DMS53 (cell line): ENCODE measurements around the gene SLC9A9.

Experiments
- DNase-seq: peaks from one replicate; lab custom pipeline; 2025; lab: John Stamatoyannopoulos, UW

The SLC9A9 gene

GRCh38 chr3:143413372-143413771 lies 434.9 kb downstream of the SLC9A9 start:
- DNase-seq = no peak

DNA sequence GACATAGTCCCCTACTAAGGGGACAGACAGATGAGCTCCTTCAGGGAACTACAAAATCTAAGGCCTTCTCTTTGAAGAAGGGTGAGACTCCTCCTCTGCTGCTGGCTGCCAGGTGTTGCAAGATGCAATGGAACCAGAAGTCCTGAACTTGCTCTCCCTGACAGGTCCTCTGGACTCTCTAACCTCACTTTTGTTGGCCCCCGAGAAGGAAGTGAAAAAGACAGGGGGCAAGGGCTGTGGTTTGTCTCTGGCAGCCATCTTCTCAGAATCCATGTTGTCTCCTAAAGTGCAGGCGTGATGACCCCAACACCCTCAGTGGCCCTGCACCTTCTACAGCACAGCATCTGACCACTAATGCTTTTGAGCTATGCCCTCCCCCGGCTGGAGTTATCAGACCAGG lies 436.2 kb downstream of the SLC9A9 start:
- no peak for DNase-seq

- DNase-seq = no peak
These were observed 438.0 kb downstream of the SLC9A9 start for GRCh38 chr3:143410259-143410658.

DNA sequence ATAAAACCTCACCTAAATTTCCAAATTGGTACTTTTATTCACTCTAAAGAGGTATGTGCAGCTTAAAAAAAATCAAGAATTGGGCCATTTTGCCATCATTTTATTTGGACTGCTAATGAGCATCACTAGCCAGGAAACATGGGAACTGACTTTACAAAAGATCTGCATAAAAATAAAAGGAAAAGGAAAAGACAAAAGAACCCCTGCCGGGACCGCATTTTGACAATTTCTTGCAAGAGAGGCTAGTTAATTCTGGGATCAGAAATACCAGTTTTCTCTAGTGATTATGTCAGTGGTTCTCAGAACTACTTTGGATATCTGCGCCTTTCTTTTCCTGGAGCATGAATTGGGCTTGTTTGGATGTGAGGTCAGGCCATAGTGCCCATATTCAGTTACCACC lies 439.5 kb downstream of the SLC9A9 start:
- DNase-seq = no peak

DNA sequence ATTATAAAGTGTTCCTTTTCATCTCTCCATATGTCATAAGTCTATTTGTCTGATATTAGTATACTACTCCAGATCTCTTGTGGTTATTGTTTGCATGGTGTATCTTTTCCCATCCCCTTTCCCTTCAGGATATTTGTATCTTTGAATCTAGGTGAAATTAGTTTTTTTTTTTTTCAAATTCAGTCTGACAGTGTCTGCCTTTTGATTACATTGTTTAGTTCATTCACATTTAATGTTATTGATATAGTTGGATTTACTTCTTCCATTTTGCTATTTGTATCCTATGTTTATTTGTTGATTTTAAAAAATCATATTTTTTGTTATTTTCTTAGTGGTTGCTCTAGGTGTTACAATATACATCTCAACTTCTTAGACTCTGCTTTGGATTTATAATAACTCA lies 445.7 kb downstream of the SLC9A9 start:
- DNase-seq = no peak

DNA sequence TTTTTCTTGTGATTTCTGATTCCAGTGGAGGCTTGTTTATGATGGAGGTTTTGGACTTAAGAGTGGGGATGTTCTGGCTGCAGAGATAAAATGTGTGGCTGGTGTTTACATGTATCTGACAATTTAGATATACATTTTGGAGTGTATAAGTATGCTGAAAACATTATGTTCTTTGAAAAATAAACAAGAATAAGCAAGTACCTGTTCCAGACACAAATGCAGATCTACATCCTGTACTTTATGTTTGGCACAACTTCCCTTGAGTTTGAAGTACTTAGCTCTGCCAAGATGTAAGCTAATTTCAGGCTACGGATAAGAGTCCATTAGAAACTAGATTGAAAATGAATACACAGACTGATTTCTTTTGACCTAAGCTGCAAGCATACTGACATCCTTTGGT lies 451.5 kb downstream of the SLC9A9 start:
- no peak for DNase-seq

GRCh38 chr3:143389388-143389787 lies 458.9 kb downstream of the SLC9A9 start:
- no peak for DNase-seq

DNA sequence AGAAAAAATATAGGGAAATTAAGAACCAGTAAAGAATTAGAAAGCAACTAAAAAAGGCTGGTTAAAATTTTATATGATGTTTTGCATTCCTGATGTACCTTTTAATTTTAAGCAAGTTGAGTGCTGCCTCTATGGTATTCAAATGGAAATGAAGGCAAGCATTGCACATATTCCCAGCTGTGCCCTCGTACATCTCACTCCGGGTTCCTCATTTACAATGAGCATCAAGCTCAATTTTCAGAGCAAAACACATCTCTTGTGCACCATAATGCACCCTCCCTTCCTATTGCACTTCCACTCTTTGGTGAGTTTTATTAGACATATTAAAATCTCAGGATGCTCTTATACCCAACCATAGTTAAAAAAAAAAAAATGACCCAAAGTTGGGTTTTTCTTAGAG lies 460.8 kb downstream of the SLC9A9 start:
- no peak for DNase-seq

DNA sequence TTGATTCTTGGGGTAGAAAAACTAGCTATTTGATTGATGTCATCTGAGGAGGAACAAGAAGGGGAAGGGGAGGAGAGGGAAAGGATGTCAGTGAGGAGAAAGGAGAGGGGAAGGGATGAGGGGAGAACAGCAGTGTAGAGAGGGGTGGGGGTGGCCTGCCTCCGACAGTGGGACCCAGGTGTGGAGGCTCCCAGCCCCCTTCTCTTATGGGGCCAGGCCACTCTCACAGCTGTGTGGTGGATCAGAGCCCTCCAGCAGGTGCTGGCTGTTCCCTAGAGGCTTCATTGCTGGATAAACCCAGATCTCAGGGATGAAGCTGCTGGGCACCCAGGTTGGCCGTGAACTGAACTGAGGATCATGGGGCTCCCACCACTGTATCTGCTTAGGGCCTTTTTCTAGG lies 464.2 kb downstream of the SLC9A9 start:
- no peak for DNase-seq

GRCh38 chr3:143383421-143383820 lies 464.8 kb downstream of the SLC9A9 start:
- DNase-seq = no peak

DNA sequence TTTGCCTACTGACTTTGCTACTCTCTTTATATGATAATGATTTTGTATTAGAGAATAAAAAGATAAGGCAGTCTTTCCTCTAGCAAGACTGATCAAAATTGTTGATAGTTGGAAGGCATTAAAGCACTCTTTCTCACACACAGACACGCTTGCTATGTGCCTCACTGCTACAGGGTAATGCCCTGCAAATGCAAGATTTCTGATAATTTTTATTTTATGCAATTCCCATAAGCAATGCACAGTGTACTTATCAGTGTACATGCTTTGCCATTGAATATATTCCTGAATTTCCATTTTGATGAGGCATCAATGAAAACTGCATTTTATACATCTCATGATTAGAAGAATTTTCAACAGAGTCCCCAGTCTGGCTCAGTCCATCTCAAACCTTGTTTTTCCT lies 465.5 kb downstream of the SLC9A9 start:
- DNase-seq = no peak

- no peak for DNase-seq
These were observed 467.8 kb downstream of the SLC9A9 start for GRCh38 chr3:143380449-143380848.

- no peak for DNase-seq
These were observed 472.6 kb downstream of the SLC9A9 start for GRCh38 chr3:143375698-143376097.

- no peak for DNase-seq
These were observed 481.1 kb downstream of the SLC9A9 start for GRCh38 chr3:143367171-143367570.

DNA sequence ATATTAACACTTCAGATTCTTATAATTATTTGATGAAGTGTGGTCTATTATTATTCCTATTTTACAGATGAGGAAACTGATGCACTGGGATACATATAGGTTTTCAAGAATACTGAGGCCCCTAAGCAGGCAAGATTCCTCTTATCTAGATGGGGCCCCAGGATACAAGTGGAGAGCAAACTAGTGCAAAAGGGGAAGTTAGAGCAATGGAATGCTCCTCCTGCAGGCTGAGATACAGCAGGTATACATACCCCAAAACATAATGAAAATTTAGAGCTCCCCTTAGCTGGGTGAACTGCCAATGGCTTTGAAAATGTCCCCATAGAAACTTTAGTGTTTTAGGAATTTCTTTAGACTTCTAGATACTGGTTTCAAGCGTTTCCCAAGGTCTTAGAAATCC lies 481.6 kb downstream of the SLC9A9 start:
- no peak for DNase-seq

- DNase-seq = no peak
These were observed 484.3 kb downstream of the SLC9A9 start for GRCh38 chr3:143363949-143364348.

- DNase-seq = no peak
These were observed 485.0 kb downstream of the SLC9A9 start for GRCh38 chr3:143363276-143363675.

DNA sequence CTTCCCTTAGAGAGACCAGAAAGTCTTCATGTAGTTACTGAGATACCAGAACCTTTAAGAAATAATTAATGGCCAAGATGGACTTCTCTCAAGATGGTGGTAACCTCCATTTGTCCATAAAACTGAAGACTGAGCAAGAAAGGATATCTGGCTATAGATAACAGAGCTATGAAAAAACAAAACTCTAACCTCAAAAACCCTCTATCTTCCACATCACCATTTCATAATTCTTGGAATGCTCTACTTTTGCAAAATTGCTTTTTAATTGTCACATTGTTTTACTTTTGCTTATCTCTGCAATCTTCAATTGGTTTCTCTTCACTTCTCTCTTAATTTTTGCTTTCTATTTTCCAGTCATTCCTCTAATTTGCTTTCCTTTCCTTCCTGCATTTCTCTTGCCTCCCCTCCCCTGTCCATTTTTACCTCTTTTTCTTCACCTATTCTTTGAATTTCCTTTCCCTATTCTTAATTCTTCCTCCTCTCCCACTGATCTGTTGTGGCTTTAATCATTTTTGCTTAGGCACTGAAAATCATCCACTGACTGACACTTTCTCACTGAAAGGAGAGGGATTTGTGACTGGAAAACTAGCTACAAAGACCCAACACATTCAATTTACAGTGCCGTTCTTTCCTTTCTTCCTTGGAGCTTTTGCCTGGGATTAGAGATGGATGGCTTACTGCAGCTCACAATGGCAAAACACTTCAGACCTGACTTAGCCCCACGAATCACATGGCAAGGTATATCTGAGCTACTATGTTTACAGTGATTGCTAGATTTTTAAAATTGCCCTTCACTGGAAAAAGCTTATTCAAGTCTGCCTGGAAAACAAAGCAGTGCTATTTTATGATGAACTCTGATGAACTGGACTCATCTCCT lies 485.9 kb downstream of the SLC9A9 start:
- no peak for DNase-seq

- no peak for DNase-seq
These were observed 486.7 kb downstream of the SLC9A9 start for GRCh38 chr3:143361589-143361988.

DNA sequence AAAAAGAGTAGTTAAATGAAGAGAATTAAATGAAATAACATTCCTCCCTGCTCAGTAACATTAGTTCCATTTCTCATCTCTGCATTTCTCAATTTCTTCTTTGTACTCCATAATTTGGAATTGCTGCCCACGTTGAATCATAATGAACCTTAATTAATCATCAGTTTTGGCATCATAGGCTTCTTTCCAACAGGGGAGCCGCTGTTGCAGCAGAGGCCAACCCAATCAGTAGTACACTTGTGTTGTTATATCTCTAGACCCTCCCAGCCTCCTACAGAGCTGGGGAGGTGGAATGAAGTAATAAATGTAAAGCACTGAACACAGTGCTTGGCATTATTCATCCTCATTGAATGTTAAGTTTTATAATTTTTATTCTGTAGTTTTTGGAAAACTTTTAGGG lies 488.0 kb downstream of the SLC9A9 start:
- DNase-seq = no peak

DNA sequence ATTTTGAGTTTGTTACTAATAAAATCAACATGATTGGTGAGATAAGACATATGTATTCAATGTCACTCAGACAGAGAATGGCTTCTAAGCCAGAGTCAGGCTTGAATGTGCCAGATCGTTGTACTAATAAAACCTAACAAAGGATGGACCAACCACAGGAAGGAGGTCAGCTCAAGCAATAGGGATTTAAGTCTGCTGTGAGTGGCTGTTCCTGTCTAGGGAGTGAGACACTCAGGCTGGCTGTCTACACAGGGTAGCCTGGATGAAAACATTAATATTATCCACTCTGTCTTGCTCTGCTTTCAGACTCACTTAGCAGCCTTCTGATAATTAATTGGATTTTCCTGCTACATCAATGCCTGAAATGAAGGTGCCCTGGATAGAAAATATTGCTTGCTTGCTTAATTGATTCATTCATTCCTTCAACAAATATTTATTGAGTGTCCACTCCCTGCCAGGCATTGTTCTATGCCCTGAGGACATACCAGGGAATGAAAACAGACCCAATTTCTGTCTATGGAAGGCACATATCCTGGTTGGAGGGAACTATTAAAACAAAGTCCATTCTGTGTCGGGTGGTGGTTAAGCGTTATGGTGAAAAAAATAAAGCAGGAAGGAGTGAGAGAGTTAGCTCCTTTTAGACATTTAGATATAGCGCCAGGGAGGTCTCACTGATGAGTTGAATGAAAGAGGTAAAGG lies 489.3 kb downstream of the SLC9A9 start:
- DNase-seq = peak; percentile 16

GRCh38 chr3:143358155-143358792 lies 490.0 kb downstream of the SLC9A9 start:
- DNase-seq = no peak

- DNase-seq = no peak
These were observed 490.6 kb downstream of the SLC9A9 start for GRCh38 chr3:143357700-143358099.
